SK-N-SH treated with all-trans-retinoic acid at 6 μM for 48 hours (cell line): ENCODE measurements around the gene LDB2.
A peak's percentile ranks its signal among the peaks of the same experiment; 100 is the strongest.

Source experiments
- ATAC-seq: fragments of 200-7000 bp; cut with Tn5 transposase; 3 replicates; pipeline ENCODE4 v1.9.1; 2020; ENCODE audit warnings: mild to moderate bottlenecking, moderate library complexity
- ARNTL ChIP-seq: fragments of 450-650 bp; formaldehyde crosslinking; IDR thresholded peaks from 2 replicates; pipeline ENCODE4 v1.5.0; 2020; ENCODE audit warnings: low read depth, mild to moderate bottlenecking, moderate library complexity, borderline replicate concordance
- BACH2 ChIP-seq: fragments of 250-450 bp; sonication (Bioruptor Pico); IDR thresholded peaks from 2 replicates; pipeline ENCODE4 v1.9.0; 2021; ENCODE audit warnings: mild to moderate bottlenecking, borderline replicate concordance
- ESRRG ChIP-seq: fragments of 250-450 bp; sonication (Bioruptor Pico); IDR thresholded peaks from 2 replicates; pipeline ENCODE4 v1.6.1; 2021; ENCODE audit warnings: mild to moderate bottlenecking
- GLIS3 ChIP-seq: fragments of 250-450 bp; sonication (Bioruptor Pico); IDR thresholded peaks from 2 replicates; pipeline ENCODE4 v1.5.0; 2020; ENCODE audit warnings: mild to moderate bottlenecking, moderate library complexity
- OSR1 ChIP-seq: fragments of 250-450 bp; sonication (Bioruptor Pico); IDR thresholded peaks from 2 replicates; pipeline ENCODE4 v1.8.0; 2022; ENCODE audit warnings: moderate library complexity, mild to moderate bottlenecking, inconsistent platforms
- POU6F1 ChIP-seq: fragments of 250-450 bp; sonication (Bioruptor Pico); IDR thresholded peaks from 2 replicates; pipeline ENCODE4 v1.8.0; 2021; ENCODE audit warnings: low read depth, mild to moderate bottlenecking, moderate library complexity, borderline replicate concordance
- PPARA ChIP-seq: fragments of 250-450 bp; sonication (Bioruptor Pico); IDR thresholded peaks from 2 replicates; pipeline ENCODE4 v1.5.0; 2020; ENCODE audit warnings: mild to moderate bottlenecking, borderline replicate concordance
- RARB ChIP-seq: fragments of 250-450 bp; sonication (Bioruptor Pico); IDR thresholded peaks from 2 replicates; pipeline ENCODE4 v1.8.0; 2021; ENCODE audit warnings: mild to moderate bottlenecking, moderate library complexity
- SNAI2 ChIP-seq: fragments of 250-450 bp; sonication (Bioruptor Pico); IDR thresholded peaks from 2 replicates; pipeline ENCODE4 v1.5.0; 2020; ENCODE audit warnings: mild to moderate bottlenecking, moderate library complexity
- TCF4 ChIP-seq: fragments of 250-450 bp; sonication (Bioruptor Pico); IDR thresholded peaks from 2 replicates; pipeline ENCODE4 v1.8.0; 2021; ENCODE audit warnings: mild to moderate bottlenecking, moderate library complexity, borderline replicate concordance
- TOX ChIP-seq: fragments of 250-450 bp; sonication (Bioruptor Pico); IDR thresholded peaks from 2 replicates; pipeline ENCODE4 v1.8.0; 2021; ENCODE audit warnings: mild to moderate bottlenecking, moderate library complexity, borderline replicate concordance
- ZC3H10 ChIP-seq: fragments of 250-450 bp; sonication (Bioruptor Pico); IDR thresholded peaks from 2 replicates; pipeline ENCODE4 v1.5.1; 2021; ENCODE audit warnings: mild to moderate bottlenecking, moderate library complexity
- ZFP3 ChIP-seq: fragments of 250-450 bp; sonication (Bioruptor Pico); IDR thresholded peaks from 2 replicates; pipeline ENCODE4 v1.5.0; 2020; ENCODE audit warnings: mild to moderate bottlenecking, moderate library complexity
- ZFP30 ChIP-seq: fragments of 450-650 bp; formaldehyde crosslinking; IDR thresholded peaks from 2 replicates; pipeline ENCODE4 v1.5.0; 2022; ENCODE audit warnings: mild to moderate bottlenecking, moderate library complexity
- ZNF565 ChIP-seq: fragments of 450-650 bp; formaldehyde crosslinking; conservative IDR thresholded peaks from 2 replicates; pipeline ENCODE4 v1.5.0; 2020; ENCODE audit warnings: low read depth, mild to moderate bottlenecking, moderate library complexity
- ZNF70 ChIP-seq: fragments of 450-650 bp; formaldehyde crosslinking; IDR thresholded peaks from 2 replicates; pipeline ENCODE4 v1.5.0; 2020; ENCODE audit warnings: mild to moderate bottlenecking, moderate library complexity
- ZNF8 ChIP-seq: fragments of 450-650 bp; formaldehyde crosslinking; IDR thresholded peaks from 2 replicates; pipeline ENCODE4 v1.5.0; 2020; ENCODE audit warnings: mild to moderate bottlenecking, moderate library complexity
- TF ChIP-seq, protein P1 (sequence below): fragments of 250-450 bp; sonication (Bioruptor Pico); IDR thresholded peaks from 2 replicates; pipeline ENCODE4 v1.5.1; 2020; ENCODE audit warnings: low read depth, mild to moderate bottlenecking, moderate library complexity
- TF ChIP-seq, protein P2 (sequence below): fragments of 250-450 bp; sonication (Bioruptor Pico); IDR thresholded peaks from 2 replicates; pipeline ENCODE4 v1.8.0; 2020; ENCODE audit warnings: mild to moderate bottlenecking, moderate library complexity, borderline replicate concordance
- TF ChIP-seq, protein P3 (sequence below): fragments of 250-450 bp; sonication (Bioruptor Pico); IDR thresholded peaks from 2 replicates; pipeline ENCODE4 v1.5.0; 2020; ENCODE audit warnings: mild to moderate bottlenecking, moderate library complexity
- TF ChIP-seq, protein P4 (sequence below): fragments of 250-450 bp; sonication (Bioruptor Pico); IDR thresholded peaks from 2 replicates; pipeline ENCODE4 v1.5.1; 2021; ENCODE audit warnings: mild to moderate bottlenecking, moderate library complexity

The LDB2 gene

DNA sequence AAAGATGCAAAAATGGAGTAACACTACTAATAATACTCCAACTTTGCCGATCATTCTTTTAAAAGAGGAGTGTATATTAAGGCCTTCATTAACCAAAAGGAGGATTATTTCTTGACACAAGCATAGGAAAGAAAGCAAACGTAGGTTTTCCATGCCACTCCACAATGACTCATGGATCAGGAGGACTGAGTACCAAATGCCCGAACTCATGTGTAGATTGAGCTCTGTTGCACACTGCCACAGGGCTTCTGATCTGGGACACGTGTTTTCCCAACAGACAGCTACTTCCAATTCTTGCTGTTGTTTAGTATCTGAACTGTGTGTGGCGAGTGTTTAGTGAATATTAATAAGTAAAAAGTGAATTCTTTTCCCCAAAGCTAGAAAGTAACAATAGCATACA lies 131.2 kb downstream of the LDB2 start:
- ATAC-seq = no peak
- no peak for TF ChIP-seq ZC3H10 (CRISPR knock-in tag)
- TF ChIP-seq ZNF565 (CRISPR knock-in tag) = no peak
- no peak for TF ChIP-seq ZNF70
- TF ChIP-seq, protein P1, sequence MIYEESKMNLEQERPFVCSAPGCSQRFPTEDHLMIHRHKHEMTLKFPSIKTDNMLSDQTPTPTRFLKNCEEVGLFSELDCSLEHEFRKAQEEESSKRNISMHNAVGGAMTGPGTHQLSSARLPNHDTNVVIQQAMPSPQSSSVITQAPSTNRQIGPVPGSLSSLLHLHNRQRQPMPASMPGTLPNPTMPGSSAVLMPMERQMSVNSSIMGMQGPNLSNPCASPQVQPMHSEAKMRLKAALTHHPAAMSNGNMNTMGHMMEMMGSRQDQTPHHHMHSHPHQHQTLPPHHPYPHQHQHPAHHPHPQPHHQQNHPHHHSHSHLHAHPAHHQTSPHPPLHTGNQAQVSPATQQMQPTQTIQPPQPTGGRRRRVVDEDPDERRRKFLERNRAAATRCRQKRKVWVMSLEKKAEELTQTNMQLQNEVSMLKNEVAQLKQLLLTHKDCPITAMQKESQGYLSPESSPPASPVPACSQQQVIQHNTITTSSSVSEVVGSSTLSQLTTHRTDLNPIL = no peak

GRCh38 chr4:16765546-16765945 lies 132.9 kb downstream of the LDB2 start:
- ATAC-seq = no peak
- TF ChIP-seq BACH2 (CRISPR knock-in tag) (no peak), GLIS3 (CRISPR knock-in tag) (no peak), RARB (no peak), ZNF565 (CRISPR knock-in tag) (no peak), ZNF8 (CRISPR knock-in tag) (no peak), TCF4 (CRISPR knock-in tag) (no peak), ESRRG (CRISPR knock-in tag) (no peak)
- TF ChIP-seq, protein P2, sequence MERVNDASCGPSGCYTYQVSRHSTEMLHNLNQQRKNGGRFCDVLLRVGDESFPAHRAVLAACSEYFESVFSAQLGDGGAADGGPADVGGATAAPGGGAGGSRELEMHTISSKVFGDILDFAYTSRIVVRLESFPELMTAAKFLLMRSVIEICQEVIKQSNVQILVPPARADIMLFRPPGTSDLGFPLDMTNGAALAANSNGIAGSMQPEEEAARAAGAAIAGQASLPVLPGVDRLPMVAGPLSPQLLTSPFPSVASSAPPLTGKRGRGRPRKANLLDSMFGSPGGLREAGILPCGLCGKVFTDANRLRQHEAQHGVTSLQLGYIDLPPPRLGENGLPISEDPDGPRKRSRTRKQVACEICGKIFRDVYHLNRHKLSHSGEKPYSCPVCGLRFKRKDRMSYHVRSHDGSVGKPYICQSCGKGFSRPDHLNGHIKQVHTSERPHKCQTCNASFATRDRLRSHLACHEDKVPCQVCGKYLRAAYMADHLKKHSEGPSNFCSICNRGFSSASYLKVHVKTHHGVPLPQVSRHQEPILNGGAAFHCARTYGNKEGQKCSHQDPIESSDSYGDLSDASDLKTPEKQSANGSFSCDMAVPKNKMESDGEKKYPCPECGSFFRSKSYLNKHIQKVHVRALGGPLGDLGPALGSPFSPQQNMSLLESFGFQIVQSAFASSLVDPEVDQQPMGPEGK (CRISPR knock-in tag) = no peak

DNA sequence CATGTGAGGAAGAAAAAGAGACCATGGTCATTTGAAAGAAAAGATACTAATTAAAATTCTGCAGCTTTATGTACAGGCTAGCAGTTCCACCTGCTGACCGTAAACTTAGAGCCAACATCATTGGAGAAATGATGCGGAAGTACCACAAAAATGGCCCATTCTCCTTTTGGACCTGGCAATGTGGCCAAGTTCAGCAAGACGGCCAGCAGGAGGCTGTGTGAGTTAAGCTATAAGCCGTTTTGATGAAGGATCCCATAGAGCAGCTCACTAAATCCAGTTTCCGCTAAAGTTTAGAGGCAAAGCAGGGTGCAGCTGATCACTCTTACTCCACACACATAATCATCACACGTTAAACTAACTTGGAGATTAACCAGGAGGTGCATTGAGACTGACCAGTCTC lies 133.8 kb downstream of the LDB2 start:
- ATAC-seq = peak; percentile 46; the same call in 1 of the 3 replicates
- TF ChIP-seq ZFP30 (CRISPR knock-in tag) = no peak
- no peak for TF ChIP-seq SNAI2 (CRISPR knock-in tag)
- TF ChIP-seq TOX (CRISPR knock-in tag) = no peak
- no peak for TF ChIP-seq GLIS3 (CRISPR knock-in tag)
- no peak for TF ChIP-seq ZC3H10 (CRISPR knock-in tag)
- TF ChIP-seq, protein P3, sequence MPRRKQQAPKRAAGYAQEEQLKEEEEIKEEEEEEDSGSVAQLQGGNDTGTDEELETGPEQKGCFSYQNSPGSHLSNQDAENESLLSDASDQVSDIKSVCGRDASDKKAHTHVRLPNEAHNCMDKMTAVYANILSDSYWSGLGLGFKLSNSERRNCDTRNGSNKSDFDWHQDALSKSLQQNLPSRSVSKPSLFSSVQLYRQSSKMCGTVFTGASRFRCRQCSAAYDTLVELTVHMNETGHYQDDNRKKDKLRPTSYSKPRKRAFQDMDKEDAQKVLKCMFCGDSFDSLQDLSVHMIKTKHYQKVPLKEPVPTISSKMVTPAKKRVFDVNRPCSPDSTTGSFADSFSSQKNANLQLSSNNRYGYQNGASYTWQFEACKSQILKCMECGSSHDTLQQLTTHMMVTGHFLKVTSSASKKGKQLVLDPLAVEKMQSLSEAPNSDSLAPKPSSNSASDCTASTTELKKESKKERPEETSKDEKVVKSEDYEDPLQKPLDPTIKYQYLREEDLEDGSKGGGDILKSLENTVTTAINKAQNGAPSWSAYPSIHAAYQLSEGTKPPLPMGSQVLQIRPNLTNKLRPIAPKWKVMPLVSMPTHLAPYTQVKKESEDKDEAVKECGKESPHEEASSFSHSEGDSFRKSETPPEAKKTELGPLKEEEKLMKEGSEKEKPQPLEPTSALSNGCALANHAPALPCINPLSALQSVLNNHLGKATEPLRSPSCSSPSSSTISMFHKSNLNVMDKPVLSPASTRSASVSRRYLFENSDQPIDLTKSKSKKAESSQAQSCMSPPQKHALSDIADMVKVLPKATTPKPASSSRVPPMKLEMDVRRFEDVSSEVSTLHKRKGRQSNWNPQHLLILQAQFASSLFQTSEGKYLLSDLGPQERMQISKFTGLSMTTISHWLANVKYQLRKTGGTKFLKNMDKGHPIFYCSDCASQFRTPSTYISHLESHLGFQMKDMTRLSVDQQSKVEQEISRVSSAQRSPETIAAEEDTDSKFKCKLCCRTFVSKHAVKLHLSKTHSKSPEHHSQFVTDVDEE (CRISPR knock-in tag) = no peak
- TF ChIP-seq PPARA (CRISPR knock-in tag) = no peak
- no peak for TF ChIP-seq RARB
- no peak for TF ChIP-seq ZFP3 (CRISPR knock-in tag)
- no peak for TF ChIP-seq TCF4 (CRISPR knock-in tag)
- TF ChIP-seq, protein P4, sequence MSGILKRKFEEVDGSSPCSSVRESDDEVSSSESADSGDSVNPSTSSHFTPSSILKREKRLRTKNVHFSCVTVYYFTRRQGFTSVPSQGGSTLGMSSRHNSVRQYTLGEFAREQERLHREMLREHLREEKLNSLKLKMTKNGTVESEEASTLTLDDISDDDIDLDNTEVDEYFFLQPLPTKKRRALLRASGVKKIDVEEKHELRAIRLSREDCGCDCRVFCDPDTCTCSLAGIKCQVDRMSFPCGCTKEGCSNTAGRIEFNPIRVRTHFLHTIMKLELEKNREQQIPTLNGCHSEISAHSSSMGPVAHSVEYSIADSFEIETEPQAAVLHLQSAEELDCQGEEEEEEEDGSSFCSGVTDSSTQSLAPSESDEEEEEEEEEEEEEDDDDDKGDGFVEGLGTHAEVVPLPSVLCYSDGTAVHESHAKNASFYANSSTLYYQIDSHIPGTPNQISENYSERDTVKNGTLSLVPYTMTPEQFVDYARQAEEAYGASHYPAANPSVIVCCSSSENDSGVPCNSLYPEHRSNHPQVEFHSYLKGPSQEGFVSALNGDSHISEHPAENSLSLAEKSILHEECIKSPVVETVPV (CRISPR knock-in tag) = no peak
- TF ChIP-seq POU6F1 (CRISPR knock-in tag) = no peak
- TF ChIP-seq ZNF70 = no peak
- no peak for TF ChIP-seq OSR1 (CRISPR knock-in tag)
- no peak for TF ChIP-seq ARNTL
- no peak for TF ChIP-seq ZNF565 (CRISPR knock-in tag)
- TF ChIP-seq, protein P2 (CRISPR knock-in tag) = no peak
